22Rv1 (cell line): ENCODE measurements around the gene KSR2.

Source experiments
- H3K27ac ChIP-seq: fragments of 450-650 bp; 2 replicates; pipeline ENCODE4 v1.5.1; 2017
- CTCF ChIP-seq: fragments of 450-650 bp; IDR thresholded peaks from 2 replicates; pipeline ENCODE4 v1.5.1; 2017; ENCODE audit warnings: mild to moderate bottlenecking
- ZFX ChIP-seq: fragments of 450-650 bp; IDR thresholded peaks from 2 replicates; pipeline ENCODE4 v1.6.1; 2017; ENCODE audit warnings: antibody characterized with exemption, borderline replicate concordance

The KSR2 gene

GRCh38 chr12:117854339-117855012 is 114.3 kb downstream of the KSR2 start:
- TF ChIP-seq ZFX (no peak), CTCF (peak; percentile 97)
- H3K27ac ChIP-seq = no peak overlapping the region

GRCh38 chr12:117853600-117853999 is 115.2 kb downstream of the KSR2 start:
- no peak overlapping the region for H3K27ac ChIP-seq
- no peak for TF ChIP-seq CTCF
- TF ChIP-seq ZFX = no peak

- no peak for TF ChIP-seq ZFX
- TF ChIP-seq CTCF = peak; percentile 97
- H3K27ac ChIP-seq = no peak overlapping the region
These were observed 118.7 kb downstream of the KSR2 start for GRCh38 chr12:117850048-117850447.

GRCh38 chr12:117847371-117847770 is 121.4 kb downstream of the KSR2 start:
- TF ChIP-seq CTCF (no peak), ZFX (no peak)

GRCh38 chr12:117845271-117845904 is 123.4 kb downstream of the KSR2 start:
- TF ChIP-seq CTCF = no peak
- TF ChIP-seq ZFX = no peak
- no peak overlapping the region for H3K27ac ChIP-seq

More at GRCh38 chr12:117847371-117847770, 121.4 kb downstream of the KSR2 start:
- H3K27ac ChIP-seq = no peak overlapping the region

GRCh38 chr12:117844114-117844830 is 124.5 kb downstream of the KSR2 start:
- no peak for TF ChIP-seq CTCF
- TF ChIP-seq ZFX = no peak
- H3K27ac ChIP-seq = no peak overlapping the region

- no peak for TF ChIP-seq ZFX
- no peak for TF ChIP-seq CTCF
- no peak overlapping the region for H3K27ac ChIP-seq
These were observed 126.2 kb downstream of the KSR2 start for GRCh38 chr12:117842630-117843029.
